ENCODE data around the gene CRADD. TPM values are rescaled to one million over a fixed set of nuclear protein-coding genes. Genes with fewer than 3 reads are reported as not detected.

The CRADD gene
- total RNA-seq, 1 experiment from 2014 or later = 7.6 TPM

- Histone ChIP-seq H4K20me1 (ENCODE audit: control insufficient read depth, insufficient read depth, insufficient read length) (no peaks in the 10 kb centered on the region), H2BK12ac (ENCODE audit: insufficient read length, low read depth, low read length) (no peak overlapping the region), H3K9me3 (ENCODE audit: control insufficient read depth, low read depth, low read length) (no peaks in the 10 kb centered on the region), H2AFZ (ENCODE audit: low read length) (no peak overlapping the region), H3T11ph (ENCODE audit: low read length) (no peak overlapping the region), H3K27me3 (ENCODE audit: insufficient read depth, low read length) (no peaks in the 10 kb centered on the region), H4K8ac (replicated peaks; ENCODE audit: insufficient read length, low read depth, low read length) (no peak overlapping the region), H2AK5ac (ENCODE audit: insufficient read length, low read length) (no peak overlapping the region), H4K91ac (ENCODE audit: insufficient read length, low read depth, low read length) (no peak overlapping the region), H3K4me1 (ENCODE audit: insufficient read depth, low read length) (no peaks in the 10 kb centered on the region), H2BK120ac (ENCODE audit: low read depth, low read length, poor library complexity, severe bottlenecking) (no peak overlapping the region), H3K4ac (ENCODE audit: low read depth, low read length) (no peak overlapping the region), H3K27ac (ENCODE audit: insufficient read length, low read depth, low read length) (no peak overlapping the region), H3K79me2 (ENCODE audit: insufficient read depth, low read length) (no peaks in the 10 kb centered on the region), H2BK5ac (ENCODE audit: insufficient read length, low read length) (no peak overlapping the region), H3K23me2 (ENCODE audit: insufficient read length, low read depth, low read length, poor library complexity, severe bottlenecking) (no peaks in the 10 kb centered on the region), H3K79me1 (ENCODE audit: insufficient read depth, low read depth, low read length, poor library complexity, severe bottlenecking) (no peaks in the 10 kb centered on the region), H2BK15ac (ENCODE audit: low read depth, low read length) (no peak overlapping the region), H3K23ac (ENCODE audit: insufficient read length, low read depth, low read length) (no peak overlapping the region), H3K14ac (ENCODE audit: insufficient read depth, low read length) (no peak overlapping the region), H3K9ac (ENCODE audit: extremely low read depth, insufficient read length, low read length) (no peak overlapping the region), H4K5ac (ENCODE audit: insufficient read length, low read depth, low read length) (no peak overlapping the region), H3K4me2 (ENCODE audit: insufficient read depth, insufficient read length, low read length) (no peak overlapping the region), H3K18ac (ENCODE audit: insufficient read length, low read depth, low read length) (no peak overlapping the region), H2BK20ac (ENCODE audit: low read depth, low read length, poor library complexity, severe bottlenecking) (no peak overlapping the region), H3K56ac (ENCODE audit: insufficient read length, low read depth, low read length) (no peak overlapping the region)
- Mint-ChIP-seq H3K36me3 (ENCODE audit: insufficient read depth in 1 of 3, low read depth in 3 of 3) (no peaks in the 10 kb centered on the region), H3K4me3 (no peak overlapping the region), H3K27ac (no peak overlapping the region), H3K4me1 (0 out of 4 replicates have a peak, but pooled peaks cover 0 to 2% of the 10 kb centered on the region in 2 experiments), H3K27me3 (ENCODE audit: low read depth) (no peaks in the 10 kb centered on the region), H3K9me3 (no peaks in the 10 kb centered on the region)
- no CpG with 5 or more reads among the region's 3 CpGs for WGBS (ENCODE audit: extremely low coverage, insufficient read length, low lambda C conversion rate)
- DNase-seq = no peak
- TF ChIP-seq CTCF (conservative IDR thresholded peaks at IDR 0.05) = no peak
These were observed 24.1 kb upstream of the CRADD start for GRCh38 chr12:93653079-93653478.

Data from H9 (cell line).